HepG2 (cell line): ENCODE results near the gene SKIDA1. TPM values are rescaled to one million over a fixed set of nuclear protein-coding genes. Genes with fewer than 3 reads are reported as not detected.

ENCODE experiments used
- CSRNP2 ChIP-seq: sonication (generic); formaldehyde crosslinking; conservative IDR thresholded peaks from 2 replicates; pipeline ENCODE4 v1.8.0; 2022; ENCODE audit warnings: low read depth, missing genetic modification reagents
- ETV6 ChIP-seq: sonication (generic); formaldehyde crosslinking; conservative IDR thresholded peaks from 2 replicates; pipeline ENCODE4 v1.4.0; 2020; ENCODE audit warnings: missing genetic modification reagents
- NFE2L1 ChIP-seq: sonication (generic); formaldehyde crosslinking; IDR thresholded peaks from 2 replicates; pipeline ENCODE4 v1.4.0; 2020; ENCODE audit warnings: missing genetic modification reagents, mild to moderate bottlenecking, borderline replicate concordance
- NFYB ChIP-seq: sonication (generic); formaldehyde crosslinking; IDR thresholded peaks from 2 replicates; pipeline ENCODE4 v1.4.0; 2020; ENCODE audit warnings: missing genetic modification reagents
- NONO ChIP-seq, 2 experiments: fragments of 450-650 bp in 1 of 2; sonication (generic) in 1 of 2; formaldehyde crosslinking in 1 of 2; IDR thresholded peaks in 1 of 2; conservative IDR thresholded peaks in 1 of 2; 2 replicates each; pipeline versions ENCODE4 v1.6.1 to v1.8.0; 2017 to 2022; ENCODE audit warnings: mild to moderate bottlenecking in 1 of 2, missing genetic modification reagents in 1 of 2, moderate library complexity in 1 of 2
- REPIN1 ChIP-seq: sonication (generic); formaldehyde crosslinking; IDR thresholded peaks from 2 replicates; pipeline ENCODE4 v1.8.0; 2022; ENCODE audit warnings: missing genetic modification reagents, low read depth, mild to moderate bottlenecking, borderline replicate concordance
- SALL1 ChIP-seq: sonication (generic); formaldehyde crosslinking; IDR thresholded peaks from 2 replicates; pipeline ENCODE4 v1.8.0; 2022; ENCODE audit warnings: mild to moderate bottlenecking, missing genetic modification reagents
- SIN3A ChIP-seq: IDR thresholded peaks from 2 replicates; pipeline ENCODE4 v1.6.1; 2011; ENCODE audit warnings: low read depth, mild to moderate bottlenecking, control low read depth, low read length, borderline replicate concordance
- SRSF9 ChIP-seq: fragments of 200-400 bp; formaldehyde crosslinking; IDR thresholded peaks from 2 replicates; pipeline ENCODE4 v1.6.1; 2018; ENCODE audit warnings: borderline replicate concordance, mild to moderate bottlenecking, low read depth, low read length; ENCODE audit not compliant: insufficient read depth, poor library complexity, severe bottlenecking
- ZBED4 ChIP-seq: sonication (generic); formaldehyde crosslinking; IDR thresholded peaks from 2 replicates; pipeline ENCODE4 v1.4.0; 2020; ENCODE audit warnings: missing genetic modification reagents, borderline replicate concordance
- ZNF18 ChIP-seq: sonication (generic); formaldehyde crosslinking; IDR thresholded peaks from 2 replicates; pipeline ENCODE4 v1.8.0; 2022; ENCODE audit warnings: mild to moderate bottlenecking, missing genetic modification reagents; ENCODE audit not compliant: insufficient replicate concordance
- ZNF441 ChIP-seq: sonication (generic); formaldehyde crosslinking; IDR thresholded peaks from 2 replicates; pipeline ENCODE4 v1.7.0; 2021; ENCODE audit warnings: missing genetic modification reagents, borderline replicate concordance
- ZNF496 ChIP-seq: sonication (generic); formaldehyde crosslinking; IDR thresholded peaks from 2 replicates; pipeline ENCODE4 v1.8.1; 2023; ENCODE audit warnings: mild to moderate bottlenecking, moderate library complexity, missing genetic modification reagents; ENCODE audit not compliant: insufficient replicate concordance
- ZNF589 ChIP-seq: sonication (generic); formaldehyde crosslinking; conservative IDR thresholded peaks from 2 replicates; pipeline ENCODE4 v1.8.0; 2022; ENCODE audit warnings: mild to moderate bottlenecking, moderate library complexity, missing genetic modification reagents
- ZSCAN31 ChIP-seq: sonication (generic); formaldehyde crosslinking; IDR thresholded peaks from 2 replicates; pipeline ENCODE4 v1.5.0; 2020; ENCODE audit warnings: low read depth, mild to moderate bottlenecking, missing genetic modification reagents
- polyA plus RNA-seq, 8 experiments: library from polyadenylated mRNA; depleted of rRNA in 3 of 8; stranded (reverse) in 7 of 8; unstranded in 1 of 8; fragments of >200 nt; fragmentation: Illumina TruSeq in 4 of 8; extraction: Trizol in 4 of 8; gene quantifications; 2 replicates each; pipeline versions ENCODE4 v1.2.1 to v1.2.3, GENCODE V29; 2011 to 2016; ENCODE audit warnings: low read depth in 4 of 8, missing spikeins in 1 of 8, mixed read lengths in 1 of 8; ENCODE audit not compliant: insufficient read depth in 1 of 8
- total RNA-seq, 5 experiments: library from RNA; depleted of rRNA; stranded (reverse); fragments of >200 nt; fragmentation: Illumina TruSeq; extraction: Trizol; gene quantifications; 2 replicates each; pipeline ENCODE4 v1.2.3, GENCODE V29; 2016; ENCODE audit warnings: low read depth in 1 of 5

The SKIDA1 gene
- total and polyA plus RNA-seq, 2 of the 13 experiments (the other 11 are each of a cell fraction or from before 2014, with no cell fraction given), result 0.73 to 1.5 TPM

GRCh38 chr10:21526860-21527597 is 1.5 kb upstream of the SKIDA1 start (continued):
- peak; percentile 98 for TF ChIP-seq ZBED4 (CRISPR knock-in tag)
- TF ChIP-seq ZNF18 (CRISPR knock-in tag), result no peak
- no peak for TF ChIP-seq NONO (IDR thresholded peaks at IDR 0.05)
- TF ChIP-seq NONO (CRISPR knock-in tag; conservative IDR thresholded peaks at IDR 0.05), result peak; percentile 58
- TF ChIP-seq ZNF496, result no peak
- TF ChIP-seq ZSCAN31 (CRISPR knock-in tag), result 0 out of 2 replicates have a peak, but pooled peaks have one; percentile 39
- no peak for TF ChIP-seq NFE2L1 (CRISPR knock-in tag)
- TF ChIP-seq ZNF441 (CRISPR knock-in tag), result peak; percentile 69; the same call in 1 of the 2 replicates
- no peak for TF ChIP-seq SRSF9
- TF ChIP-seq NFYB (CRISPR knock-in tag), result no peak
- TF ChIP-seq CSRNP2 (CRISPR knock-in tag), result peak; percentile 85; the same call in 1 of the 2 replicates
- peak; percentile 71; the same call in 1 of the 2 replicates for TF ChIP-seq SIN3A
- peak; percentile 79 for TF ChIP-seq SALL1 (CRISPR knock-in tag)
- peak; percentile 59 for TF ChIP-seq ETV6
- peak; percentile 76 for TF ChIP-seq ZNF589 (CRISPR knock-in tag)
- TF ChIP-seq REPIN1 (CRISPR knock-in tag), result no peak
